Measurements from ENCODE around the gene CDH4.

GRCh38 chr20:61821735-61822134, 569.7 kb downstream of the CDH4 start:
- TF ChIP-seq CTCF (conservative IDR thresholded peaks at IDR 0.05; ENCODE audit: low read length) (no peak), EZH2phosphoT487 (IDR thresholded peaks at IDR 0.05; ENCODE audit: borderline replicate concordance, low read depth, low read length) (no peak)

All from OCI-LY7 (cell line).